ENCODE data around the gene AQP7. TPM values are rescaled to one million over a fixed set of nuclear protein-coding genes. Genes with fewer than 3 reads are reported as not detected.
A peak's percentile ranks its signal among the peaks of the same experiment; 100 is the strongest.
"Not testable (repeated sequence)": the region's sequence is repeated elsewhere in the genome, so short reads cannot be mapped to it uniquely, and the experiment has no call there.

Gene AQP7
- total RNA-seq, 4 donors from 2014 or later: 0.15 to 0.57 TPM; not detected in 2

DNA sequence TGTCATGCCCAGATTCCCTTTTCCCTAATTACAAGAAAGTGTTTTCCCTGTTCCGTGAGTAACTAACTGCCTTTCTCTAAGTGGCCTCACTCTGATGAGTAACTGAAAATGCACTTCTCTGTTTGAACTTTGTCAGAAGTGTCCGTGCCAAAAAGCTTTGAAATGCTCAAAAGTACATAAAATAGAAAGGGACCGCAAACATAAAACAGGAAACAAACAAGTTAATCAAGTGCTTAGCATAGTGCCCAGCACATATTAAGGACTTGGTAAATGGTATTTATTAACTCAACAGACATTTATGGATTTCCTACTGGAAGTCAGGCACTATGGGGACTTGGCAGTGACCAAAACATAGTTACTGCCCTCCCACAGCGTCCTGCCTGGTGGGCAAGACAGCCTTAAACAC lies 22.8 kb upstream of the AQP7 start:
- Histone ChIP-seq H3K4me1 (peaks cover 0 to 40% (median 0%) of the 10 kb centered on the region in 3 donors), H3K27ac (peak overlapping the region; percentile 34 to 76 (median 58)), H3K36me3 (no peaks in the 10 kb centered on the region), H3K9me3 (no peaks in the 10 kb centered on the region), H3K27me3 (no peaks in the 10 kb centered on the region), H3K4me3 (no peak overlapping the region)
- DNase-seq: no peak
- 21 to 46% methylated on average over 4 of the region's 4 CpGs for WGBS, 2 donors
- intact Hi-C loops (cut with DNase I): no loop called here
- TF ChIP-seq, protein P1, sequence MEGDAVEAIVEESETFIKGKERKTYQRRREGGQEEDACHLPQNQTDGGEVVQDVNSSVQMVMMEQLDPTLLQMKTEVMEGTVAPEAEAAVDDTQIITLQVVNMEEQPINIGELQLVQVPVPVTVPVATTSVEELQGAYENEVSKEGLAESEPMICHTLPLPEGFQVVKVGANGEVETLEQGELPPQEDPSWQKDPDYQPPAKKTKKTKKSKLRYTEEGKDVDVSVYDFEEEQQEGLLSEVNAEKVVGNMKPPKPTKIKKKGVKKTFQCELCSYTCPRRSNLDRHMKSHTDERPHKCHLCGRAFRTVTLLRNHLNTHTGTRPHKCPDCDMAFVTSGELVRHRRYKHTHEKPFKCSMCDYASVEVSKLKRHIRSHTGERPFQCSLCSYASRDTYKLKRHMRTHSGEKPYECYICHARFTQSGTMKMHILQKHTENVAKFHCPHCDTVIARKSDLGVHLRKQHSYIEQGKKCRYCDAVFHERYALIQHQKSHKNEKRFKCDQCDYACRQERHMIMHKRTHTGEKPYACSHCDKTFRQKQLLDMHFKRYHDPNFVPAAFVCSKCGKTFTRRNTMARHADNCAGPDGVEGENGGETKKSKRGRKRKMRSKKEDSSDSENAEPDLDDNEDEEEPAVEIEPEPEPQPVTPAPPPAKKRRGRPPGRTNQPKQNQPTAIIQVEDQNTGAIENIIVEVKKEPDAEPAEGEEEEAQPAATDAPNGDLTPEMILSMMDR (IDR thresholded peaks at IDR 0.05): no peak
- TF ChIP-seq POLR2A (IDR thresholded peaks at IDR 0.05): no peak

- H3K36me3 ChIP-seq; DNase-seq; H3K4me3 ChIP-seq; H3K9me3 ChIP-seq; H3K27me3 ChIP-seq; intact Hi-C loops (cut with DNase I): not testable (repeated sequence)
- Histone ChIP-seq H3K27ac (peak overlapping the region in 2 of 4 donors; percentile 50 to 76), H3K4me1 (peaks cover 0 to 39% (median 0%) of the 10 kb centered on the region in 3 donors)
- WGBS, 2 donors: 87 to 92% methylated on average over 2 to 6 of the region's 6 CpGs
Measured at GRCh38 chr9:33424492-33424891, 22.1 kb upstream of the AQP7 start.

DNA sequence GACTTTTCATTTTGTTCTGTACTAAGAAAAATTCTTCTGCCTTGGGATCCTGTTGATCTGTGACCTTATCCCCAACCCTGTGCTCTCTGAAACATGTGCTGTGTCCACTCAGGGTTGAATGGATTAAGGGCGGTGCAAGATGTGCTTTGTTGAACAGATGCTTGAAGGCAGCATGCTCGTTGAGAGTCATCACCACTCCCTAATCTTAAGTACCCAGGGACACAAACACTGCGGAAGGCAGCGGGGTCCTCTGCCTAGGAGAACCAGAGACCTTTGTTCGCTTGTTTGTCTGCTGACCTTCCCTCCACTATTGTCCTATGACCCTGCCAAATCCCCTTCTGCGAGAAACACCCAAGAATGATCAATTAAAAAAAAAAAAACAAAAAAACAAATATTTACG lies 21.7 kb upstream of the AQP7 start:
- H3K4me1 ChIP-seq: peaks cover 0 to 44% (median 0%) of the 10 kb centered on the region in 3 donors
- DNase-seq; intact Hi-C loops (cut with DNase I); H3K9me3 ChIP-seq; H3K27me3 ChIP-seq; H3K36me3 ChIP-seq; H3K4me3 ChIP-seq; H3K27ac ChIP-seq: not testable (repeated sequence)
- WGBS, 2 donors: no CpG with 5 or more reads among the region's 7 CpGs

DNA sequence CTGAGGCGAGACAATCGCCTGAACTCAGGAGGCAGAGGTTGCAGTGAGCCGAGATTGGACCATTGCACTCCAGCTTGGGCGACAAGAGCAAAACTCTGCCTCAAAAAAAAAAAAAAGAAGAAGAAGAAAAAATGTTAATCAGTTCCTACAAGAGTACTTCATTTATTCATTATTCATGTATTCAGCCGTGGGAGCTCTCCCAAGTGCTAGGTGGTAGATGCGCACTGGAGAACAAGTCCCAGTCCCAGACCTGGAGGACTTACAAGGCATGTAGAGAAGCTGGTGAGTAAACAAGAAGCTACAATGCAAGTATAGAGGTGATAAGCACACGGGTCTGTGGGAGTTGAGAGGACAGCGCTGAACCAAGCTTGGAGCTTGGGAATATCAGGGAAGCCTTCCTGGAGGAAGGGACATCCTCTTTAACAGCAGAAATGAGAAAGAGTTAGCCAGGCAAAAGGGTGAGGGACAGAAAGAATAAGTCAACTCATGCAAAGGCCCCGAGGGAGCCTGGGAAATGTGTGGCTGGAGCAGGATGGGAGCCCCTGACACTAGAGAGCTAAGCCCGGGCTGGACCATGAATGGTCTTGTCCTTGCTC lies 17.4 kb upstream of the AQP7 start:
- H3K9me3 ChIP-seq: no peaks in the 10 kb centered on the region
- peaks cover 0 to 8% (median 0%) of the 10 kb centered on the region in 4 donors for H3K27me3 ChIP-seq
- no peak for DNase-seq
- no peaks in the 10 kb centered on the region for H3K36me3 ChIP-seq
- H3K27ac ChIP-seq: peak overlapping the region; percentile 34 to 87 (median 66)
- TF ChIP-seq POLR2A (IDR thresholded peaks at IDR 0.05): no peak
- TF ChIP-seq, protein P1 (IDR thresholded peaks at IDR 0.05): no peak
- 57 to 59% methylated on average over 8 to 10 of the region's 10 CpGs for WGBS, 2 donors
- intact Hi-C loops (cut with DNase I): no loop called here
- peaks cover 30 to 74% (median 35%) of the 10 kb centered on the region in 3 donors for H3K4me1 ChIP-seq
- H3K4me3 ChIP-seq: no peak overlapping the region

GRCh38 chr9:33418090-33418489 lies 15.7 kb upstream of the AQP7 start:
- WGBS, 2 donors: 39% methylated on average over 2 of the region's 8 CpGs; no CpG with 5 or more reads in 1 of the 2 donors
- H3K27me3 ChIP-seq: peaks cover 0 to 8% (median 0%) of the 10 kb centered on the region in 4 donors
- DNase-seq: no peak
- H3K4me3 ChIP-seq: no peak overlapping the region
- intact Hi-C loops (cut with DNase I): no loop called here
- no peak for TF ChIP-seq POLR2A (IDR thresholded peaks at IDR 0.05)
- TF ChIP-seq, protein P1 (IDR thresholded peaks at IDR 0.05): no peak
- H3K27ac ChIP-seq: peak overlapping the region; percentile 80 to 88 (median 85)
- H3K4me1 ChIP-seq: peaks cover 38 to 86% (median 40%) of the 10 kb centered on the region in 3 donors
- H3K36me3 ChIP-seq: no peaks in the 10 kb centered on the region
- no peaks in the 10 kb centered on the region for H3K9me3 ChIP-seq

- peak overlapping the region; percentile 80 to 88 (median 85) for H3K27ac ChIP-seq
- peaks cover 0 to 8% (median 0%) of the 10 kb centered on the region in 4 donors for H3K27me3 ChIP-seq
- no peaks in the 10 kb centered on the region for H3K9me3 ChIP-seq
- intact Hi-C loops (cut with DNase I): no loop called here
- TF ChIP-seq, protein P1 (IDR thresholded peaks at IDR 0.05): no peak
- no peak for TF ChIP-seq POLR2A (IDR thresholded peaks at IDR 0.05)
- no peak overlapping the region for H3K4me3 ChIP-seq
- H3K36me3 ChIP-seq: no peaks in the 10 kb centered on the region
- WGBS, 2 donors: 45 to 60% methylated on average over 4 to 5 of the region's 5 CpGs
- no peak for DNase-seq
- H3K4me1 ChIP-seq: peaks cover 38 to 77% (median 40%) of the 10 kb centered on the region in 3 donors
Measured at GRCh38 chr9:33416996-33417395, 14.6 kb upstream of the AQP7 start.

Data from esophagus squamous epithelium (tissue), 5 donors.